Spinal cord (tissue), 10 donors: ENCODE data around the gene MAP2K7. TPM values are rescaled to one million over a fixed set of nuclear protein-coding genes. Genes with fewer than 3 reads are reported as not detected.

Experiments used
- DNase-seq, 6 donors: peaks; one replicate each; pipeline versions ENCODE4 v3.0.0 to v3.0.0-alpha.2; 2013 to 2015; ENCODE audit warnings: low spot score in 6 of 6, low read depth in 4 of 6
- H3K27ac ChIP-seq: one replicate; pipeline ENCODE4 v1.5.1; 2013; ENCODE audit warnings: low read depth, low read length, control low read depth
- H3K27me3 ChIP-seq: one replicate; pipeline ENCODE4 v1.6.1; 2013; ENCODE audit warnings: low read length; ENCODE audit not compliant: control insufficient read depth, insufficient read depth
- H3K36me3 ChIP-seq: one replicate; pipeline ENCODE4 v1.6.1; 2013; ENCODE audit warnings: low read length; ENCODE audit not compliant: control insufficient read depth, insufficient read depth
- H3K4me1 ChIP-seq: one replicate; pipeline ENCODE4 v1.6.1; 2013; ENCODE audit warnings: low read length; ENCODE audit not compliant: control insufficient read depth, insufficient read depth
- H3K4me3 ChIP-seq: one replicate; pipeline ENCODE4 v1.5.1; 2013; ENCODE audit warnings: low read depth, low read length, control low read depth
- H3K9me3 ChIP-seq: one replicate; pipeline ENCODE4 v1.6.1; 2013; ENCODE audit warnings: low read length; ENCODE audit not compliant: control insufficient read depth, insufficient read depth
- WGBS: methylation state at CpG from one replicate; pipeline ENCODE4 v1.1.5; 2013; ENCODE audit warnings: missing lambda C conversion rate; ENCODE audit not compliant: insufficient coverage; 5-methylcytosine and 5-hydroxymethylcytosine counted together
- polyA plus RNA-seq, 2 donors: library from polyadenylated mRNA; unstranded; fragments of 120-200 nt; gene quantifications; one replicate each; pipeline ENCODE4 v1.2.1, GENCODE V29; 2013; ENCODE audit not compliant: insufficient read length in 2 of 2
- total RNA-seq, 2 donors: library from RNA; depleted of rRNA in 1 of 2; stranded (reverse); fragments of 120-200 nt in 1 of 2; fragments of >200 nt in 1 of 2; gene quantifications; one replicate each; pipeline versions ENCODE4 v1.2.3 to v1.2.4, GENCODE V29; 2013 to 2014
- donor health status: healthy.

MAP2K7 gene
- total and polyA plus RNA-seq, 4 donors: 8.1 to 36.8 (median 21.7) TPM

- H3K27me3 ChIP-seq: peaks cover 6% of the 10 kb centered on the region
- H3K27ac ChIP-seq: no peak overlapping the region
- no peak for DNase-seq
- H3K4me1 ChIP-seq: peaks cover 56% of the 10 kb centered on the region
- H3K4me3 ChIP-seq: peak overlapping the region; percentile 30
- no peaks in the 10 kb centered on the region for H3K9me3 ChIP-seq
- H3K36me3 ChIP-seq: peaks cover 33% of the 10 kb centered on the region
- 9% methylated on average over 51 of the region's 53 CpGs for WGBS
These were observed 30.2 kb upstream of the MAP2K7 start for GRCh38 chr19:7873304-7874075.

GRCh38 chr19:7874076-7874896, 29.4 kb upstream of the MAP2K7 start, which contains the start of gene PRR36:
Gene PRR36, minus strand, starts transcription at chr19:7874390. Its CDS starts 701 bp downstream, at chr19:7873689.
- peak within 1 kb of the TSS; percentile 52 for H3K4me3 ChIP-seq
- peaks cover 29% of the 10 kb centered on the region for H3K36me3 ChIP-seq
- WGBS: under 1% methylated on average over 84 of the region's 88 CpGs
- peaks cover 49% of the 10 kb centered on the region for H3K4me1 ChIP-seq
- DNase-seq: peak in 3 of 6 donors; percentile 81 to 98 (median 95)
- H3K27me3 ChIP-seq: peaks cover 6% of the 10 kb centered on the region
- no peaks in the 10 kb centered on the region for H3K9me3 ChIP-seq
- no peak within 1 kb of the TSS for H3K27ac ChIP-seq

GRCh38 chr19:7874897-7875273, 28.8 kb upstream of the MAP2K7 start:
- Histone ChIP-seq H3K4me3 (peak overlapping the region; percentile 52), H3K27me3 (peaks cover 6% of the 10 kb centered on the region), H3K27ac (no peak overlapping the region), H3K9me3 (no peaks in the 10 kb centered on the region), H3K36me3 (peaks cover 29% of the 10 kb centered on the region), H3K4me1 (peaks cover 44% of the 10 kb centered on the region)
- 51% methylated on average over 8 of the region's 12 CpGs for WGBS
- DNase-seq: no peak

GRCh38 chr19:7877249-7877836, 26.3 kb upstream of the MAP2K7 start:
- H3K36me3 ChIP-seq: peaks cover 10% of the 10 kb centered on the region
- 100% methylated on average over 3 of the region's 6 CpGs for WGBS
- no peak for DNase-seq
- no peak overlapping the region for H3K4me3 ChIP-seq
- peaks cover 6% of the 10 kb centered on the region for H3K27me3 ChIP-seq
- no peaks in the 10 kb centered on the region for H3K9me3 ChIP-seq
- H3K27ac ChIP-seq: no peak overlapping the region
- H3K4me1 ChIP-seq: peaks cover 24% of the 10 kb centered on the region

- Histone ChIP-seq H3K27me3 (no peaks in the 10 kb centered on the region), H3K27ac (no peak overlapping the region), H3K4me3 (no peak overlapping the region), H3K4me1 (peaks cover 8% of the 10 kb centered on the region), H3K9me3 (no peaks in the 10 kb centered on the region), H3K36me3 (no peaks in the 10 kb centered on the region)
- no peak for DNase-seq
- WGBS: 80% methylated on average over 17 of the region's 18 CpGs
These were observed 24.4 kb upstream of the MAP2K7 start for GRCh38 chr19:7879111-7879807.

GRCh38 chr19:7879836-7880235, 23.8 kb upstream of the MAP2K7 start:
- no peak overlapping the region for H3K4me3 ChIP-seq
- H3K9me3 ChIP-seq: no peaks in the 10 kb centered on the region
- H3K27me3 ChIP-seq: no peaks in the 10 kb centered on the region
- 78% methylated on average over 8 of the region's 19 CpGs for WGBS
- peaks cover 2% of the 10 kb centered on the region for H3K4me1 ChIP-seq
- DNase-seq: no peak
- H3K36me3 ChIP-seq: no peaks in the 10 kb centered on the region
- no peak overlapping the region for H3K27ac ChIP-seq

- no peak for DNase-seq
- Histone ChIP-seq H3K4me1 (no peaks in the 10 kb centered on the region), H3K27ac (no peak overlapping the region), H3K4me3 (no peak overlapping the region), H3K27me3 (no peaks in the 10 kb centered on the region), H3K36me3 (no peaks in the 10 kb centered on the region), H3K9me3 (no peaks in the 10 kb centered on the region)
- 94% methylated on average over 3 of the region's 3 CpGs for WGBS
These were observed 21.8 kb upstream of the MAP2K7 start for GRCh38 chr19:7881910-7882309.

- DNase-seq: no peak
- Histone ChIP-seq H3K27ac (no peak overlapping the region), H3K9me3 (no peaks in the 10 kb centered on the region), H3K27me3 (peaks cover 10% of the 10 kb centered on the region), H3K4me3 (no peak overlapping the region), H3K4me1 (no peaks in the 10 kb centered on the region), H3K36me3 (no peaks in the 10 kb centered on the region)
- 100% methylated on average over 2 of the region's 4 CpGs for WGBS
These were observed 20.6 kb upstream of the MAP2K7 start for GRCh38 chr19:7883105-7883504.
